Measurements from ENCODE around the gene METTL8. TPM values are rescaled to one million over a fixed set of nuclear protein-coding genes. Genes with fewer than 3 reads are reported as not detected.

Gene METTL8
- polyA plus RNA-seq, 6 donors from 2014 or later: 25.9 to 70.3 (median 54.4) TPM

DNA sequence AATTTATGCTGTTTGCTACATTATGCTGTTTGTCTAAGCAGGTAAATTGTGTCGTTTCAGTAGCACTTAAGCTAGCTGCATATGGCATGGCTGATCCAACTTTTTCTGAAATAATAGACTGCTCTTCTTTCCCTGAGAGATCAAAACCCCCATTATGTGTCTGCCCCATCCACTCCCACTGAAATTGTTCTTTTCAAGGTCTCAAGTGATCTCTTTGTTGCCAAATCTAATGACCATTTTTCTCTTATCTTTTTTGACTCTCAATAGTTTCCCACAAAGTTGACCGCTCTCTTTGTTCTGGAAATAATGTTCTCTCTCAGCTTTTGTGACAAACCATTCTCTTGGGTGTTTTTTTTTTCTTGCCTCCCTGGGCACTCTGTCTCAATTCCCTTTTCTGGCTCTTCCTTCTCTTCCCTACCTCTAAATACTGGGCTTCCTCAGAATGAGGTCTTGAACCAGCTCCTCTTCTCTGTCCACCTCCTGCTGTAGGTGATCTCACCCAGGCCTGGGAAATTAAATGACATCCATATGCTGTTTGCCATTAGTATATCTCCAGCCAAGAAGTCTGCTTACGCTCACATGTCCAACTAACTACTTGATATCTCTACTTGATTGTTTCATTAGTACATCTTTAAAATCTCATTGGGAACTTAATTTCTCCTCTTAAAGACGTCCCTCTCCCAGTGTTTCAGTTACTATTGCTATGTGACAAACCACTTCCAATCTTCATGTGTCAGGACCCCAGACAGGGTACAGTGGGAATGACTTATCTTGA, 165.7 kb downstream of the METTL8 start:
- no peak overlapping the region for H3K27ac Mint-ChIP-seq
- DNase-seq: no peak

More for the DNA sequence above, 165.7 kb downstream of the METTL8 start:
- H3K9me3 Mint-ChIP-seq: no peaks in the 10 kb centered on the region
- no peak overlapping the region for H3K4me3 Mint-ChIP-seq
- ATAC-seq (ENCODE audit: low read depth in 2 of 2): no peak
- H3K4me1 Mint-ChIP-seq: peaks cover 0 to 9% (median 7%) of the 10 kb centered on the region in 3 donors
- no peaks in the 10 kb centered on the region for H3K27me3 Mint-ChIP-seq
- H3K36me3 Mint-ChIP-seq: no peaks in the 10 kb centered on the region

Other genes starting within 250 kb of the METTL8 start
- gene DCAF17, start 236 bp upstream of the METTL8 start, polyA plus RNA-seq (ENCODE audit: low read depth in 6 of 6): 10 to 100 TPM; 13.4 to 20.1 (median 17.0) TPM
- gene CYBRD1, start 88.5 kb upstream of the METTL8 start, polyA plus RNA-seq (ENCODE audit: low read depth in 6 of 6): under 1 TPM in 3 of 6 donors, not detected in 3; 0.06 to 0.50 (median 0.21) TPM

Data from naive B cell (primary cell).